HL-60/S4 (cell line): ENCODE measurements around the gene WRNIP1.

Experiments
- in situ Hi-C: fragments of 300-500 bp; cut with MboI; formaldehyde crosslinking; loops from 2 replicates; pipeline ENCODE4 v1.14.3; 2022; ENCODE audit warnings: low sequenced_read_pairs

WRNIP1 gene

GRCh38 chr6:2802521-2803060, 37.4 kb downstream of the WRNIP1 start:
- in situ Hi-C loops, result no loop called here

GRCh38 chr6:2803731-2804429, 38.7 kb downstream of the WRNIP1 start:
- in situ Hi-C loops, result no loop called here

DNA sequence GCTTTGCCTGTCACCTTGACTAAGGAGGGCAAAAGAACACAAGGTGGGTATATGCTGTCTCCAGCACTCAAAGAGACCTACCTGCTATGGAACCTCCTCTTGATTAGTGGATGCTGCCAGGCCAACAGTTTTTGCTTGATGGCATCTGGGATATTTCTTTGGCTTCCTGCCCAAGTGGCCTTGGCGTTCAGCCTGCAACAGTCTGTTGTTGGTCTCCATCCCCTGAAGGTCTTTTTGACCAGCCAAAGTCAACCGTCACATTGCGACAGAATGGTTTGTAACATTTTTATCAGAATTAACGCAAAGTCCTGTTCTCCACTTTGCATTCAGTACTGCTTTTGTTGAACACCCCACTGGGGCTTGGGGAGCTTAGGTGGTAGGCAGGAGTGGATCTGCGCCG, 39.3 kb downstream of the WRNIP1 start:
- in situ Hi-C loops, result no loop called here

DNA sequence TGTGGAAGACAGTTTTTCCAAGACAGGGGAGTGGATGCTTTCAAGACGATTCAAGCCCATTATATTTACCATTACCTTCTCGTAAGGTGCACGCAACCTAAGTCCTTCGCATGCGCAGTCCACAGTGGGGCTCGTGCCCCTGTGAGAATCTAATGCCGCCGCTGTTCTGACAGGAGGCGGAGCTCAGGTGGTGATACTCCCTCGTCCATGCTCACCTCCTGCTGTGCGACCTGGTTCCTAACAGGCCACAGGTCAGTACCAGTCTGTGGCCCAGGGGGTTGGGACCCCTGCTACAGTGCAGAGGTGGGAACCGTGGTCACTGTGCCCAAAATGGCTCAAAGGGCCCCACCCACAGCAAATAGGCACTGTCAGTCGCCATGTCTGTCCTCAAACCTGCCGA, 39.8 kb downstream of the WRNIP1 start:
- in situ Hi-C loops, result no loop called here

DNA sequence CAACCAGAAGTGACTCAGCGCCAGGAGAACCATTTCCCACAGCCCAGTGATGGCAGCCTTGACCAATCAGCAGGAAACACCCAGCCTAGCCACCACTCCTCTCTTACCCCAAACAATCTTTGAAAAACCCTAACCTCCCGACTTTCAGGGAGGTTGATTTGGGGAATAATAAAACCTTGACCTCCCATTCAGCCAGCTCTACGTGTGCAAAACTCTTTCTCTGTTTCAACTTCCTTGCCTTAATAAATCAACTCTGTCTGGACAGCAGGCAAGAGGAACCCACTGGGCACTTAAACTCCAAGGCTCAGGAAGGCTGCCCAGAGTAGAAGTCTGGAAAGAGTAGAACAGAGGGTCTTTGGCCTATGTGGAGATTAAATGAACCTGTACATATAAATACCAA, 41.5 kb downstream of the WRNIP1 start:
- in situ Hi-C loops, result no loop called here

GRCh38 chr6:2807342-2808090, 42.3 kb downstream of the WRNIP1 start:
- in situ Hi-C loops, result no loop called here

- in situ Hi-C loops, result no loop called here
These were observed 43.8 kb downstream of the WRNIP1 start for GRCh38 chr6:2809015-2809414.

DNA sequence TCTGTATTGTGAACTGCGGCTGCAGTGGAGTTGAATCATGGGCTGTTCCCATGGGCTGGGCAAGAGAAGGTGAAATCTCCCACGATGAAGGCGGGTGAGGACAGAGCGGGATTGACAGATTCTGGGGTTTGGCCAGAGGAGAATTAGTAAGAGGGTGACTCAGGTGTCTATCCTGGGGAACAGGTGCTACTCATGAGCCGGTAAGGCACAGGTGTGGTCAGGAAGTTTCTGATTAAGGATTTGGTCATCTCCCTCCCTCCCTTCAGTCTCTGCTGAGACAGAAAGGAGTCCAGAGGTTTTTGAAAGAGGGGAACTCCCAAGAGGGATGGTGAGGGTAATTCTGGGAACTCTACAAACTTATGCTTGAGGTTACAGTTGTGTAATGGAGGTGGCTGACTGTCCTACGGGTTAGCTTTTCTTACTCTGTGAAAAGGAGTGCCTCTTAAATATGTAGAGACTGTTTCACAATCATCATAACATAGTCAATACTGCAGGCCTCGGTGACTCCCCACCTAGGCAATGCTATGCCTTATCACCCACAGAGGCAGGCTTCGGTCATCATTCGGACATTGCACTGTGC, 45.0 kb downstream of the WRNIP1 start:
- in situ Hi-C loops, result no loop called here

DNA sequence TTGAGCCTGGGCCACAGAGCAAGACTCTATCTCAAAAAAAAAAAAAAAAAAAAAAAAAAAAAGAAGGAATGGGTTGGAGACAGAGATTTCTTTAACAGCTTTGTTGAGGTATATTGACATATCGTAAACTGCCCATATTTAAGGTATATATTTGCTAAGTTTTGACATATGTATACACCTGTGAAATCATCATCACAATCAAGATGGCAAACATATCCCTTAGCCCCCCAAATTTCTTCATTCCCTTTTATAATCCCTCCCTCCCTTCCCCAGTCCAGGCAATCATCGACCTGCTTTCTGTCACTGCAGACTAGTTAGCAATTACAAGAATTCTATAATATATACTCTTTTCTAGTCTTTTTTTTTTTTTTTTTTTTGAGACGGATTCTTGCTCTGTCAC, 47.5 kb downstream of the WRNIP1 start:
- in situ Hi-C loops, result no loop called here

- in situ Hi-C loops, result no loop called here
These were observed 51.0 kb downstream of the WRNIP1 start for GRCh38 chr6:2816158-2816557.

- in situ Hi-C loops, result no loop called here
These were observed 52.8 kb downstream of the WRNIP1 start for GRCh38 chr6:2817903-2818443.

GRCh38 chr6:2818593-2818992, 53.4 kb downstream of the WRNIP1 start:
- in situ Hi-C loops, result no loop called here

DNA sequence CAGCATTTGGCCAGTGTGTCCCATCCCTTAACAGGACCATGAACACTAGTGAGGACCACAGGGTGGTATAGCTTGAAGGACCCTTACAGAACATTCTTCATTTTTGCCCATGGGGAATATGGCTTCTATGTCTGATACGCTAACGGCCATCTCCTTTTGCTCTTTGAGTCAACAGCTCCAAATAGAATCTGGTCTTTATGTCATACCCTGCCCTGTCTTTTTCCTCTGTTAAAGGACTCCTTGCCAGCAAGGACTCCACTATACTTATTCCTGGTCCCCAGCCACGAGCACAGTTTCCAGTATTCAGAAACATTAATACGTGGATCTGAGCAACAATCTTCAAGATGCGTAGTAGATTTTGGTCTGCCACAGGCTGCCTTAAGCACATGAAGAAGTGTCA, 53.9 kb downstream of the WRNIP1 start:
- in situ Hi-C loops, result no loop called here

DNA sequence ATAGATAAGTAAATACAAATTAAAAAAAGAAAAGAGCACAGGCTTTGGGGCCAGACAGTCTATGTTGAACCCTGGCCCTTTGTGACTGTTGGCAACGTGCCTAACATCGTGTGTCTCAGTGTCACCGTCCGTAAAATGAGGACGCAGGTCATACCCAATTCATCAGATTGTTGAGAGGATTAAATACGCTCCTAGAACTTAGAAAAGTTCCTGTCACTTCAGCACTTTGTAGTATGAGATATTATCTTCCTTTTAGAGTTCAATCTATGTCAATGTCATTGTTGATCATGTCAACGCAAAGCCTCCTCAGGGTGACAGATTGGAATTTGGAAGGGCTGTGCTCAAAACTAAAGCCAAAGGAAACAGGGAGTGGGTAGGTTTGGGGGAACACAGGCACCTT, 54.8 kb downstream of the WRNIP1 start:
- in situ Hi-C loops, result no loop called here

DNA sequence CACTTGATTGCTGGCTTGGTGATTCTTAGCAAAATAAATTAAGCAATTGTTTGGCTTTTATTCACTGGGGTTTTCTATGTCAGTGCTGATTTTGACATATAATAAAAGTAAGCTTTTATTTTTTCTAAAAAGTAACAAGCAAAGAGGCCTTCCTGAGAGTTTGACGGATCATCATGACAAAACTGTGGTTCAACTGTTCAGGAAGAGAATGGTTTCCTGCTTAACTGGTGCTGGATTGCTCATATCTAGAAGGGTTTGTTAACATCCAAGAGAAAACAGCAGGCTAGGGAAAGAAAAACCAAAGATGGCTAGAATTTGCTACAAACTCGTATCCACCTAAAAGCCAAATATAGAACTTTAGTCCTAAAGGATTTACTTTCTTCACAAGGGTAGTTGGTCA, 55.2 kb downstream of the WRNIP1 start:
- in situ Hi-C loops, result no loop called here

DNA sequence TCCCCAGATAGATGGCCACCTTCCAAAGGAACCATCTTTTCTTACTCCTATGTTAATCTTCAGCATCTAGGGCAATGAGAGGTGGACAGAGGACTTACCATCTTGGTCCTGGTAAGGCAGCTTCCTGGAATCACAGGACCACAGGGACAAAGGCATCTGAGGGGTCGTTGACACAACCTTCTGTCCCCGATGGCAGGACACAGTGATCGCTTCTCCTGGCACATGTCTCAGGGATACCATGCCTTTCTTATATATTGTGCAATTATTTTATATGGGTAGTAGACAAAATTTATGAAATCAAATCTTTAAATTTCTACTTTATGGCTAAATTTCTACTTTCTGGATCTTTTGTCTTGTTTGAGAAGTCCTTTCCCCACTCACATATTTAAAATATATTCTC, 56.4 kb downstream of the WRNIP1 start:
- in situ Hi-C loops, result no loop called here

DNA sequence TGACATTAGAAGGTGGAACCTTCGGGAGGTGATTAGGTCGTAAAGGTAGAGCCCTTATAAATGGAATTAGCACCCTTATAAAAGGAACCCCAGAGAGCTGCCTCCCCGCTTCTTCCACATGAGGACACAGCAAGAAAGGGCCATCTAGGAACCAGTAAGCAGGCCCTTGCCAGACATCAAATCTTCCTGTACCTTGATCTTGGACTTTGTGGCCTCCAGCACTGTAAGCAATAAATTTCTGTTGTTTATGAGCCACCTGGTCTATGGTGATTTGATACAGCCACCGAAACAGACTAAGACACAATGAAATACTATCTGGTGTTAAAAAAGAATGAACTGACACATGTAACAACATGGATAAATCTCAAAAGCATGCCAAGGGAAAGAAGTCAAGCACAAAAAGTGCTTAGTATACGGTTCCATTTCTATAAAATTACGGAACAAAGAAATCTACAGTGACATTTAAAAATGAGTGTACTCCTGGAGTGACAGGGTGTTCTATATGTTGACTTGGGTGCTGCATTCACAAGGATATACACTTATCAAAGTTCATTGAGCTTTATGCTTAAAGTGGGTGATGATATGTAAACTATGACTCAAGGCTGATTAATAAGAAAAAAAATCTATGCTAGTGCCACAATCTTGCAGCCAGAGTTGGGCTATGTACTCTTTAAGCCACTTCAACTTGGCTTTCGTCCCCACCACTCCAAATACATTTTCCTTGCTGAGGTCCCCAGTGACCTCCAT, 58.1 kb downstream of the WRNIP1 start:
- in situ Hi-C loops, result no loop called here

GRCh38 chr6:2826131-2826530, 60.9 kb downstream of the WRNIP1 start:
- in situ Hi-C loops, result no loop called here

- in situ Hi-C loops, result no loop called here
These were observed 61.9 kb downstream of the WRNIP1 start for GRCh38 chr6:2827142-2827541.

- in situ Hi-C loops, result no loop called here
These were observed 63.4 kb downstream of the WRNIP1 start for GRCh38 chr6:2828629-2829028.

DNA sequence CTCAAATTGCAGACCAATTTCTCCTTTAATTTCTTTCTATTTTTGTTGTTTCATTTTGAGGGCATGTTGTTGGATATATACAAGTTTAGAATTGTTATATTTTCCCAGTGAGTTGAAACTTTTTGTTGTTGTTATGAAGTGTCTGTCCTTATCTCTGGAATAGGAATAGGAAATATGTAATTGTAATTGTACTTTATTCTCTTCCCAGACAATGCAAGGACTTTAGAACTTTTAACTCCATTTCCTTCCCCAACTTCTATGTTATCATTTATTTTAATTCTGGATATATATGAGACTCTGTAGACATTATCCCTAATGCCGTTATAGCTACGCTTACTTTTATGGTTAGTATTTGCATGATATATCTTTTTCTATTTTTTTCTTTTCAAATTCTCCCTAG, 64.1 kb downstream of the WRNIP1 start:
- in situ Hi-C loops, result no loop called here
